Posterior cingulate gyrus (tissue), 11 donors: ENCODE data around the gene EOGT.

ENCODE experiments used
- DNase-seq, 10 donors: peaks; one replicate each; pipeline versions ENCODE4 v3.0.0 to v3.0.0-alpha.2; 2020 to 2021; ENCODE audit warnings: mixed read lengths in 3 of 10
- intact Hi-C: fragments of 100-400 bp; cut with DNase I; formaldehyde crosslinking; loops from one replicate; pipeline ENCODE4 v1.15.1; 2023

EOGT gene

GRCh38 chr3:69011096-69011730, 2.3 kb downstream of the EOGT start:
- DNase-seq: no peak
- intact Hi-C loops: loop anchor here (5.0 kb wide), 1 partner anchor 71 kb away; the partner anchor contains the start of genes ARL6IP5 and UBA3

DNA sequence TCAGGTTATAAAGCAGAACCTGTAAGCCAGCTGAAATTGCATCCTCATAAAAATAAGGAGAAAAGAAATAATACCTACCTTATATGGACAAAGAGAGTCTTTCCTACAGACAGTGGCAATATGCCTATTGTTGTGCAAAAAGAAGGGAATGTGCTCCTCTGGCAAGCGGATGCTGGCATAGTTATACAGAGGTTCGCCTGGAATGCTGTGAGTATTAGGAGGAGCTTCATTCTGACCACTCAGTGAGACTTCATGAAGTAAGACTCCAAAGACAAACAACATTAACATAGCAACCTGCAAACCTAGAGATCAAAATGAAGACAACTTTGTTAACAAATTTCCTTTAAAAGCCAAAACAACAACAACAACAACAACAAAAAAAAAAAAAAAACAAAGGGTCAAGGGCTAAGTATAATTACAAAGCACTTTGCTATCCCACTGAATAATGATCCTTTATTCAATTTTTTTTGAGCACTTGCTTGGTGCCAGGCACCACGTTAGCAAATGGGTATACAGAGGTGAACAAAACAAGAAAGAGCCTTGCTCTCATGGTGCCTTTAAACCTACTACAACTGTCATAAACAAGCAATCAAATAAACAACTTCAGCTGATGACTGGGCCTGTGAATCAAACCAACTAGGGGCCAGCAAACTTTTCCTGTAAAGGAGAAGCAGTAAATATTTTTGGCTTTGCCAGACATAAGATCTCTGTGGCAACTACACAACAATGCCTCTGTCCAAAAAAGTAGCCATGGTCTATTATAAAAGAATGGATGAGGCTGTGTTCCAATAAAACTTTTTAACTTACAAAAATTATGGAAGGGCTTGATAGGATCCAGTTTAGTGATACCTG, 3.7 kb downstream of the EOGT start:
- intact Hi-C loops: loop anchor here (5.0 kb wide), 1 partner anchor 73 kb away; the partner anchor contains the start of genes ARL6IP5 and UBA3
- no peak for DNase-seq

DNA sequence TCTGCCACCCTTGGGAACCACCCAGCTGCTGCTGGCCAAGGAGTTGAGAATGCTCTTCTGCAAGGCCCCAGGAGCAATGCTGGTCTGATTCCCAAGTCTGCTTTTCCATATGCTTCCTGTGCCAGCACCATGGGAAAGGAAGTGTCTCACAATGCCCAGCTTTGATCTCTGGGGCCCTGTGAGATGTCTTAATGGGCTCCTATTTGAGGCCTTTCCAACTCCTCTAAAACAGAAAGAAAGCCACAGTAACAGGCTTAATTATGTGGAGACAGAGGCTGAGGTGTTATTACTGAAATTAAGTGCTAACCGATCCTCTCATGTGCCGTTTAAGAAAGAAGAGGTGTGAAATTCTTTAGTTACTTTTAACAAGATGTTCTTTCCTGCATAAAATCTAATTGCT, 4.5 kb downstream of the EOGT start:
- no peak for DNase-seq
- intact Hi-C loops: no loop called here

GRCh38 chr3:69005791-69006482, 7.5 kb downstream of the EOGT start:
- no peak for DNase-seq
- intact Hi-C loops: no loop called here

DNA sequence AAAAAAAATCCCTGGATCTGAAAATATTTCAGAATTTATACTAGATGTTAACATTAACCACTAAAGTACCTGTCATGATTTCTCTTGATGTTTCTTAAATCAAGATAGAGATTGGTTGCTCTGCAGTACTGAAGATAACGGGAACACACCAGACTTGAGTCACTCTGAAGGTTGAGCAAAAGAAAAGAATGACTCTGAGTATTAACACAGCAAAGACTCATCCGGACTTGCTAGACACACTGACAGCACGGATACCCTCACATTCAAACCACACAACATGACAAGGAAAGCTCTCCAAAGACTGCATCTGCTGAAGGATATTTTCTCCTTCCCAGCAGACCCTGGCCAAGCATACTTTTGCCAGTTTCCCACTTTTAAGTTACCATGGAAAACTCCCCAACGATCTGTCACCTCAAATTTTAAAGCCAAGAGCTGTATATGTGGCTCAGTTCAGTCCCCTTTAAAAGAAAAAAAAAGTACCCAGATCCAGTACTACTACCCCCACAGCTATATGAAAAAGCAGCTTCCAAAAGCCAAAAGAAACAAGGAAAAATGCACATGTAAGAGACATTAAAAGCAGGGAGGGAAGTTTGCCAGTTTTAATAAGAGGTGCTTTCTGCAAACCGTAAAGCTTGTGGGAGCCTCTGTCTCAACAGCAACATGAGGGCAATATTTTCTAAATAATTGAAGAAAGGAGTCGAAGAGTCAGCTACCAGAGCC, 8.3 kb downstream of the EOGT start:
- intact Hi-C loops: no loop called here
- DNase-seq: no peak

DNA sequence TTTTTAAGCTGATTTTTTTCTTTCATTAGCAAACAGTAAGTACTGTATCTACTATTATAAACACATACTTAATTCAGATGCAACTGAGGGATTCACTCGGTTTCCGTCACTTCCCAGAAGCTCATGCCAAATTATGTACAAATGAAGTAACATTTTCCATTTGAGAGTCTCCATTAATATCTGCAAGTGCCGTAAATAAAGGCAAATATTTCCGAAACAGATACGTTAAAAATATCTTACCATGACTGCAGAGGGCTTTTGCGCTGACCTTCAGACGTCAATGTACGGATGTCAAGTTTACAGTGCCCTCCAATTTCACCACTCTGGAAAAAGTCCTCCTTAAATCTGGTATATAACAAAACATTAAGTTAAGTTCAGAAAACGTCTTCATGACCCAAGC, 9.3 kb downstream of the EOGT start:
- intact Hi-C loops: no loop called here
- DNase-seq: no peak

- intact Hi-C loops: no loop called here
- DNase-seq: no peak
Observed at GRCh38 chr3:68999605-69000004, 13.9 kb downstream of the EOGT start.

GRCh38 chr3:68999158-68999557, 14.3 kb downstream of the EOGT start:
- no peak for DNase-seq
- intact Hi-C loops: no loop called here

DNA sequence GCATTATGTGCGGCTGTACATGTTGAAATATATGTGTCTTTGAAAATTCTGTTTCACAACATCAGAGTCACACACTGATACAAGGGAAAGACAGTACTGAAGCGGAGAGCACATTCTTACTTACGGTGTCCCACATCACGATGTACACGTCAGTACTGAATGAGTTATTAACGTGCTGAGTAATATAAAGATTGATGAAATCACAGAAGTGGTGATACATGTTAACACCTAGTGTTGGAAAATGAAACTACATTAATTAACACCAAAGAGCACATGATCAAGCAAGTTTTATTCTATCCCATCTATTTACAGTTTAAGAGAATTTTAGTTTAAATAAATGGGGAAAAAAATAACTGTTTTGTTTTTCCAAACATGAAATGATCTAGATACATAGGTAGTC, 15.6 kb downstream of the EOGT start:
- intact Hi-C loops: no loop called here
- no peak for DNase-seq

GRCh38 chr3:68996356-68996995, 17.0 kb downstream of the EOGT start:
- no peak for DNase-seq
- intact Hi-C loops: no loop called here

- DNase-seq: no peak
- intact Hi-C loops: no loop called here
Observed at GRCh38 chr3:68988740-68989139, 24.7 kb downstream of the EOGT start.

GRCh38 chr3:68987322-68987721, 26.2 kb downstream of the EOGT start:
- intact Hi-C loops: no loop called here
- DNase-seq: no peak

- intact Hi-C loops: no loop called here
- DNase-seq: no peak
Observed at GRCh38 chr3:68986496-68987208, 26.8 kb downstream of the EOGT start.

DNA sequence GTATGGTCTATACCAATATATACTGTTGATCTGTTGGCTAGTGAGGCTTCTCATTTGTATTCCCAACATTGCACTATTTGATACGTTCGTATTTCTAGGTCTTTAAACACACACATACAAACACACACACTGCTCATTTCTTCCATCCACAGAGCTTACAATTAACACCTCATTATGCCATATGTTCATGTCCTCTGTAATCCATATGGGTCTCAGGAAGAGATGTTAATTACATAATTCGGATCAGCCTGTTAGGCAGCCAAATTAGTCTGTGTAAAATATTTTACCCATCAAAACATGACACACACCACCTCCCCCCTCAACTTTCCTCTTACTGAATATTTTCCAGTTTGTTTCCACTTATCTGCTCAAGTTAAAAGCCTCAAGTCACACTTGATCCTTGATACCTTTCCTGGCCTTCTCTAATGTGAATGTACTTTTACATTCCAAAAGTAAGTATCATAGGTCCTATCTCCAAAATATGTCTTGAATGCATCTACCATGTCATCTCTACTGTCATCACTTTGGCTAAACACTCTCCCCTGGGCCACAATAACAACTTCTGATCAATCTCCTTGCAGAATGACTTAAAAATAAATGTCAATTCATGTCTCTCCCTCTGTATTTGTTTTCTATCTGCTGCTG, 28.2 kb downstream of the EOGT start:
- no peak for DNase-seq

DNA sequence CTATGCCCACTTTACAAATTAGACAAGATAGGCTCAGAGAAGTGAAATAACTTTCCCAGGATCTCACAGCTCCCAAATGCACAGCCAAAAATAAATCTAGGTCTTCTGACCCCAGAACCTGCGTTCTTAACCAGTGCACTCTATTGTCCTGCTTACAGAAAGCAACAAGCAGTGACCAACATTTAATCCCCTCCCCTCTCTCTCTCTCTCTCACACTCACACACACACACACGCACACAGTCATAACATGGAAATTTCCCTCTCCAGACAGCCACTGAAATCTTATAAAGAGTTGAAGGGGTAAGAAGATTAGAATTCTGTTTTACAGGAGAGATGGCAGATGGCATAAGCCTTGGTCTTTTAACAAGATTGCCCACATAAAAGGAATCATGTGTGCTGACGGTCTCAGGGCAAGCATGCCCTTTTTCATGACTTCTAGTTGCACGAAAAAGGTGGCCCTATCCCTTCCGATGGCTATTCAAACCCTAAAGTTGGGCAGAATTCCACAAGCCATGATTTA, 29.4 kb downstream of the EOGT start:
- intact Hi-C loops: no loop called here
- no peak for DNase-seq

More for the DNA sequence above, 28.2 kb downstream of the EOGT start:
- intact Hi-C loops: no loop called here

DNA sequence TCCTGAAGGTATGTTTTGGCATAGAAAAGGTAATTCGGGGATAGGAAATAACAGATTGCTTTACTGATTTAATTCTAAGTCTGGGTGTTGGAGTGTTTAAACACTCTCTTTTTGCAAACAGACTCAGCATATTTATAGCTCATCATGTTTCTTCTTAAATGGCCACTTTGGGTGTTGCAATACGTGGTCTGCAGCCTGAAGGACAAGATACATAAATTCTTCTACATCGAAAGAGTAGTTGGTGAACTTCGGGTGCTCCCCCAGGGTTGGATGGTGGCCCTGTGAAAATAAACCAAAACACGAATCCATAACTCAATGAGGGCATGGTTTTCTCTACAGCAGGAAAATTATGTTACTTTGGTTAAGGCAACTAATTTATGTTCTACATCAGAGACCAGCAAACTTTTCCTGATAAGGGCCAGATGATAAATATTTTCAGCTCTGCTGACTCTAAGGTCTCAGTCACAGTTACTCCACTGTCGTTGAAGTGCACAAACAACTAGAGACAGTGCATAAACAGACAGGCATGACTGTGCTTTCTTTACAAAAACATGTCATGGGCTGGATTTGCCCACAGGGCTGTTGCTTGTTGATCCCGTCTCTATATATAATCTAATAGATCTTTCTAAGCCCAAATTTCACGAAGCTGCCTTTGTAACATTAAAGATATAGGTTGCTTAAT, 35.9 kb downstream of the EOGT start:
- intact Hi-C loops: no loop called here
- no peak for DNase-seq

- intact Hi-C loops: loop anchor here (5.0 kb wide), 2 partner anchors 82 to 1862 kb away; no protein-coding TSS in a partner anchor
- no peak for DNase-seq
Observed at GRCh38 chr3:68974711-68975110, 38.8 kb downstream of the EOGT start.

DNA sequence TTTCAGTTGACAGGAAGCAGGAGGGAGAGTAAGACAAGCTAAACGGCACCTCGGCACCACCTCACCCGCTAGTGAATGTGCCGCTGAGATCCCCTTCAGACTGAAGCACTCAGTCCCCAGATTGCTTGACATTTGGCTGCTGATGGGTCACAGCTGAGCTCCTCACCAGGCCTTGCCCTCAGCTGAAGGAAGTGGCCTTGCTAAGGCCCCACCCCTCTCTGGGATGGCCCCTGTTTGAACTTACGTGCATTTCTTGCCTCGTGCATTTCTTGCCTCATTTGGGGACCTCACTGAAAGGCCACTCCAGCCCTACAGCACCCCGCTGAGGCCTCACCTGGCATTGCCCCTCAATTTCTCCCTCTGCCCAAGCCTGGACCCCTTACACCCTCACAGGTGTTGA, 39.8 kb downstream of the EOGT start:
- intact Hi-C loops: loop anchor here (5.0 kb wide), 2 partner anchors 81 to 1861 kb away; no protein-coding TSS in a partner anchor
- no peak for DNase-seq
